GM13977 (cell line): ENCODE results near the gene GRAMD2A.
"Not testable (repeated sequence)": the region's sequence is repeated elsewhere in the genome, so short reads cannot be mapped to it uniquely, and the experiment has no call there.

Experiments
- DNase-seq: peaks from one replicate; pipeline ENCODE4 v3.0.0; 2012; ENCODE audit warnings: low spot score
- CTCF ChIP-seq: IDR thresholded peaks from 2 replicates; pipeline ENCODE4 v1.5.1; 2012; ENCODE audit warnings: mild to moderate bottlenecking, control low read depth; ENCODE audit not compliant: insufficient read depth; ENCODE audit errors: extremely low read depth, missing control alignments
- in situ Hi-C: fragments of 300-500 bp; cut with MboI; formaldehyde crosslinking; loops from one replicate; pipeline ENCODE4 v1.12.0; 2022; ENCODE audit warnings: low sequenced_read_pairs, low pct_unique_long_range_greater_than_20kb, mixed read lengths, inconsistent platforms; ENCODE audit not compliant: unreplicated experiment

GRAMD2A gene

GRCh38 chr15:72173864-72174550 is 23.6 kb downstream of the GRAMD2A start:
- no peak for TF ChIP-seq CTCF
- in situ Hi-C loops: no loop called here
- no peak for DNase-seq

GRCh38 chr15:72173401-72173800 is 24.2 kb downstream of the GRAMD2A start:
- in situ Hi-C loops: no loop called here
- DNase-seq: no peak
- no peak for TF ChIP-seq CTCF

GRCh38 chr15:72172796-72173195 is 24.8 kb downstream of the GRAMD2A start:
- no peak for DNase-seq
- in situ Hi-C loops: no loop called here
- no peak for TF ChIP-seq CTCF

GRCh38 chr15:72171978-72172377 is 25.6 kb downstream of the GRAMD2A start:
- in situ Hi-C loops, DNase-seq: not testable (repeated sequence)

GRCh38 chr15:72170691-72171090 is 26.9 kb downstream of the GRAMD2A start:
- DNase-seq: no peak
- in situ Hi-C loops: no loop called here
- no peak for TF ChIP-seq CTCF

GRCh38 chr15:72169921-72170611 is 27.5 kb downstream of the GRAMD2A start:
- in situ Hi-C loops: no loop called here
- no peak for DNase-seq
- no peak for TF ChIP-seq CTCF

- no peak for TF ChIP-seq CTCF
- in situ Hi-C loops: no loop called here
- no peak for DNase-seq
These were observed 28.2 kb downstream of the GRAMD2A start for GRCh38 chr15:72169236-72169920.
